ENCODE results near the gene TRMT61A.

TRMT61A gene

DNA sequence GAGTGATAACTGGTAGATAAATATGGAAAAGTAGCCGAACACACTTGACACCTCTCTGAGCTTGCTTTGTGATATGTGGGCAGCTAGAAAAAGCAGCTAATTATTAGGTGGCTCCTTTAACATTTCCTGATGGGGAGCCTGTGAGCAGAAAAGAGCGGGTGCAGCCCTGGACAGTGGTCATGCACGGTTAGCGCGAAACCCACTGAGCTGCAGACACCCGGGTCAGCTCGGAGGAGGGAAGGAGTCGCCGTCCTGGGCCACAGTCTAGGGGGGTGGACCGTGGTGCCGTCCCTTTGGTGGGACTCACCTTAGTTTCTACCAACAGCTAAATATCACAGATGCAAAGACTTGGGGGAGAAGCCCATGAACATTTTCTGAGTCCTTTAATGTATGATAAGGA lies 40.4 kb downstream of the TRMT61A start:
- no peak for DNase-seq

DNA sequence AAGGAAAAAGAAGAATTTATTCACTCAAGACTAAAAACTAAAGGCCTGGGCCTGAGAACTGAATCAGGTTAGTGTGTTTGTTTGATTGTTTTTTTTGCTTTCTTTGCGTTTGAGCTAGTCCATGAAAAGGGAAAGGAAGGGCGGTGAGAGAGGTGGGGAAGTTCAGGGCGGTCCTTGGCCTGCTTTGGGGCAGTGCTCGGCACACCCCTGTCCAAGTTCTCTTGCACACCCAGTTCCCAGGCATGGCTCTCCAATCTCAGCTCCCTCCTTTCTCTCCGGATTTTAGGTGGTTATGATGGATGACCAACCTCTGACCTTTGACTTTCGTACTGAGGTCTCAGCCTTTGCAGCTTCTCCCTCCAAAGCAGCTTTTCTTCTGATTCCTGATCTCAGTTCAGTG lies 45.1 kb downstream of the TRMT61A start:
- no peak for DNase-seq

DNA sequence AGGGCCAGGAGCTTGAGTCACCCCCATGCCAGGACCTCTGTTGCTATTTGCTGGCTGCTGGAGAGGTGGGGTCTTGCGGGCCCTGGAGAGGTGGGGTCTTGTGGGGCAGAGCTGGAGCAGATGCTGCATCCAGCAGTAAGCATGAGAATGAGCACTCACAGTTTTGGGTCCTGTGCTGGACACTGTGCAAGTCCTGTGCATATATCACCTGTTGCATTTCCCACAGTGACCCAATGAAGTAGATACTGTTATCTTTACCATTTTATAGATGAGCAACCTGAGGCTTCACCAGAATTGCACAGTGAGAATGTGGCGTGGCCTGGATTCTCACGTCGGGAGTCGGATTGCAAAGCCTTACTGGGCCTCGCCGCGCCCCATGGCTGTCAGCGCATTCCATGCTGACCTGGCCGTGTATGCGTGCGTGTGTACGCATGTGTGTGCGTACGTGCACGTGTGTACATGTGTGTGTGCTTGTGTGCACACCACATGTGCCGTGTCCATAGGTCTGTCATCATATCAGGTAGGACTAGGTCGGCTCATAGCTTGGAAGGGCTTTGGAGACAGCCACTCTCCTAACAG lies 45.8 kb downstream of the TRMT61A start:
- no peak for DNase-seq

DNA sequence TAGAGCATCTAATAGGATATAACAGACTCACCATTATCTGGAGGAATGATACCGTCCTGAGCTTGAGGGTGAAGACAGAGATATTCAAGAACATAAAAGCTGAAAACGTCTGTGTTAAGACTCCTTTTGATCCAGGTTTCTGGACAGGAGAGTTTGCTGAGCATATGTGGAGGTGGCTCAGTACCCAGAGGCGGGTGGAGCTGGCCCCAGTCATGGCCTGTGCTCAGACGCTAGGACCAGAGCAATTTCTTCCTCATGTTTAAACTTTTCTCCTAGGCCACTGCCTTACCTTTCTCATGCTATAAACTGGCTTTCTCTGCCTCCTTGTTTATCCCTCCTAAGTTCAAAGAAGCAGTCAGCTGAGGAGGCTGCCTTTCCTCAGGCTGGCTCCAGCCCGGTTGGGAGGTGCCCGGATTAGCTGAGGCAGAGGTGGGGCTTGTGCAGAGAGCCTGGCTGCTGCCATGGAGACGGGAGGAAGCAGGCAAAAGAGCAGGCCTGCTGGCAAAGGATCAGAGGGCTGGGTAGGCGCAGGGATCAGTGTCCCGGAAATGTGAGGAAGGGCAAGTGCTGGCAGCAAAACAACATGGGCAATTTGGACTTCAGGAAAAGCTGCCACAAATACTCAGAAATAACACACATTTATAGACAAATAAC lies 47.5 kb downstream of the TRMT61A start:
- no peak for DNase-seq

DNA sequence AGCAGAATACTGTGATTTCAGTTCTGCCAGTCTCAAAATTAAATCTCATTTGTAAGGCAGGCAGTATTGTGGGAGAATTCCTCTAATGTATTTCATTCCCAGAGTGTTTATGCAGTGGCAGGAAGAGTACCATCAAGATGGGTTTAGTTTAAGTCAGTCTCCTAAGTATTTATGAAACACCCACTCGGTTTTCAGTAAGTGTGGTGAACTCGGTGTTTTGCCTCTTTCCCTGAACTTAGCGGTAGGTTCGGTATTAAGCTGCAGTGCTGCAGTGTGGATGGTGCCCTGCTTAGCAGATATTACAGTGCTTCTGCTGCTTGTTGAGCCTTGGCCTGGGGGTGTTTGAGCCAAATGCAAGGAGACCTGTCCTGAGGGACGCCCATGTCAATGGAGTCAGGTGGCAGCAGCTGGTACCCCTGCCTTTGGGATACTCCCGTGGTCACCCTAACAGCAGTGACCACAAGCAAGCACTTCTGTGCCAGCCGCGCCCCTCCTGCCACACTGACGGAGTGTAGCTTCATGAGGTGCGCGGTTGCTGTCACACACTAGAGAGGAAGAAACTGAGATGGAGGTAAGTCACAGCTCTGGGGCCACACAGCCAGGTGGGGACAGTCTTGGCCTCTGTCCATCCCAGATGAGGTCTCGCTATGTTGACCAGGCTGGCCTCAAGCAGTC lies 49.5 kb downstream of the TRMT61A start:
- no peak for DNase-seq

DNA sequence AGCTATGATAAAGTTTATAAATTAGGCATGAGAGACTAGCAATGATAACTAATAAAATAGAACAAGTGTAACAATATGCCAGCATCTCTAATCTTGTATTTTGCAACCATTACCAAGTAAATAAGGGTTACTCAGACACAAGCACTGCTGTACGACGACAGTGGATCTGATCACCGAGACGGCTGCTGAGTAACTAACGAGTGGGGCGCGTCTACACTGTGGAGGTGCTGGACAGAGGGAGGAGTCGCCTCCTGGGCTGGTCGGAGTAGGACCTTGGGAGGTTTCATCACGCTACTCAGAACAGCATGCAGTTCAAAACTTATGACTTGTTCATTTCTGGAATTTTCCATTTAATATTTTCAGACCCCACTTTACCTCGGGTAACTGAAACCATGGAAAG lies 52.2 kb downstream of the TRMT61A start:
- DNase-seq: no peak

DNA sequence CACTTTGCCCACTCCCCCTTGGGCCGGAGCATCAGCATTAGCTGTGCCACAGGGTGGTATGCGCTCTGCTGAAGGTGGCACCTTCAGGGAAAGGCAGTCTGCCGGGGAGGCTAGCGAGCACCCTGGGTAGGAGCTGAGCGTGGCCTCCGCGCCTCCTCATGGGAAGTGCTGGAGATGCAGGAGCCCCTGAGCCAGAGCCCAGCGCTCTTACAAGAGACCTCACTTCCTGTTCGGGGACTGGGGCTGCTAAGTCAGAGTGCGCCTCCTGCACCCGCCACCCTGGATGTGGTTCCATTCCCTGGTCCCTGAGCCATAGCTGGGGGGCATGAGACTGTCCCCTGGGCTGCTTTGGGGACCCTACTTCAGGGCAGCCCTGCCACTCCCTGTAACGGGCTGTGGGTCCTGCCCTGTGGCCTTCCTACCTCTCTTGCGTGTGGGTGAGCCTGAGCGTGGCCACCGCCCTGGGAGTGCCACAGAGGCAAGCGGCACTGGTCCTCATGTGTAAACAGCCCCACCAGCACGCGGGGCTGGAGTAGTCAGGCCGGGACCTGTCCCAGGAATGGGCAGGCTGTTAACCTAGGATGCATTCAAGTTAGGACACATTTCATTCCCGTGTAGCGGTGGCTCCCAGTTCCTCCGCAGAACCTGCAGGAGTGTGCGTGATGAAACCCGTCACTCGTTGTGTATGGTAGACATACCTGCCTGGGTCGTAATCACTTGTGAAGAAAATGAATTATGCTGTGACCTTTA lies 53.1 kb downstream of the TRMT61A start:
- no peak for DNase-seq

DNA sequence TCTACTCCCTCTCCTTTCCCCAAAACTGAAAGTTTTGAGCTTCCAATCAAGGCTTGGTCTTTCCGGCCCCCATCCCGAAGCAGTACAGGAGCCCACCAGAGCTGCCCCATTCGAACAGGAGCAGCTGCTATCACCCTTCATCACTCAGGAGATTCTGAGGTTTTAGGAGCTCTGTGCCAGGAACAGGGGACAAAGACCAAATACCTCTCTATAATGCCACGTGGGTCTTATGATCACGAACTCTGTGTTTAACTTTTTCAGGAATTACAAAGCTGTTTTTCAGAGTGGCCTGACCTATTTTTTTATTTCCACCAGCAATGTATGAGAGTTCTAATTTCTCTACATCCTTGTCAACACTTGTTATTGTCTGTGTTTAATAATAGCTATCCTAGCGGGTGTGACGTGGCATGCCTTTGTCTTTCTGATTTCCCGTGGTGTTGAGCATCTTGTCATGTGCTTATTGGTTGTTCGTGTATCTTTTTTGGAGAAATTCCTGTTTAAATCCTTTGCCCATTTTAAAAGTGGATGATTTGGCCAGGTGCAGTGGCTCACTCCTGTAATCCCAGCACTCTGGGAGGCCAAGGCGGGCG lies 55.4 kb downstream of the TRMT61A start:
- DNase-seq: no peak

Data from NCI-H1436 treated with DMSO at 0.1 percent for 48 hours (cell line).